HG03039 (cell line): Measurements from ENCODE around the gene EXOC3L4.
"Not testable (repeated sequence)": the region's sequence is repeated elsewhere in the genome, so short reads cannot be mapped to it uniquely, and the experiment has no call there.

ENCODE experiments used
- ATAC-seq: cut with Tn5 transposase; IDR thresholded peaks from one replicate; pipeline ENCODE4 v1.9.1; 2021; ENCODE audit warnings: mild to moderate bottlenecking, moderate library complexity; ENCODE audit not compliant: unreplicated experiment

Gene EXOC3L4

GRCh38 chr14:103094406-103095209 is at the start of gene EXOC3L4:
TSS of gene EXOC3L4 (plus strand) at chr14:103094725. CDS start at chr14:103100220, 5,495 bp downstream.
- ATAC-seq: no peak

- no peak for ATAC-seq
These were observed 49.1 kb upstream of the EXOC3L4 start for GRCh38 chr14:103045371-103045869.

- ATAC-seq: not testable (repeated sequence)
These were observed 47.1 kb upstream of the EXOC3L4 start for GRCh38 chr14:103047453-103047852.

GRCh38 chr14:103050935-103051334 is 43.6 kb upstream of the EXOC3L4 start:
- ATAC-seq: no peak

DNA sequence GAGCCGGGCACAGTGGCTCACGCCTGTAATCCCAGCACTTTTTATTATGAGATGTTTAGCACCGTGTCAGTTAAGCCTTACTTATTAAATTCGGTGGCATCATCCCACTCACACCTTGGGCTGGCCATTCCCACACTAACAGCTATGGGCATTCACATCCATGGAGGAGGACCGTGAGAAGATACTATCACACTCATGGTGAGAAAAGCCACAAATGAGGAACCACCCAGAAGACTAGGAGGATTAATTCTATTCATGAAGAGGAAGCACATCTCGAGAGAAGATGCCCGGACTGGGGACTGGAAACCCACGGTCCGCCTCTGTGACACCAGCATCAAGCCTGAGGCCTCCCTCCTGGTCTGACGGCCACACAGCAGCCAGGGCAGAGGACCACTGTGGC is 42.1 kb upstream of the EXOC3L4 start:
- no peak for ATAC-seq

GRCh38 chr14:103055695-103056094 is 38.8 kb upstream of the EXOC3L4 start:
- ATAC-seq: no peak

- ATAC-seq: no peak
These were observed 38.0 kb upstream of the EXOC3L4 start for GRCh38 chr14:103056322-103057027.

GRCh38 chr14:103057028-103057371 is 37.5 kb upstream of the EXOC3L4 start:
- ATAC-seq: no peak

DNA sequence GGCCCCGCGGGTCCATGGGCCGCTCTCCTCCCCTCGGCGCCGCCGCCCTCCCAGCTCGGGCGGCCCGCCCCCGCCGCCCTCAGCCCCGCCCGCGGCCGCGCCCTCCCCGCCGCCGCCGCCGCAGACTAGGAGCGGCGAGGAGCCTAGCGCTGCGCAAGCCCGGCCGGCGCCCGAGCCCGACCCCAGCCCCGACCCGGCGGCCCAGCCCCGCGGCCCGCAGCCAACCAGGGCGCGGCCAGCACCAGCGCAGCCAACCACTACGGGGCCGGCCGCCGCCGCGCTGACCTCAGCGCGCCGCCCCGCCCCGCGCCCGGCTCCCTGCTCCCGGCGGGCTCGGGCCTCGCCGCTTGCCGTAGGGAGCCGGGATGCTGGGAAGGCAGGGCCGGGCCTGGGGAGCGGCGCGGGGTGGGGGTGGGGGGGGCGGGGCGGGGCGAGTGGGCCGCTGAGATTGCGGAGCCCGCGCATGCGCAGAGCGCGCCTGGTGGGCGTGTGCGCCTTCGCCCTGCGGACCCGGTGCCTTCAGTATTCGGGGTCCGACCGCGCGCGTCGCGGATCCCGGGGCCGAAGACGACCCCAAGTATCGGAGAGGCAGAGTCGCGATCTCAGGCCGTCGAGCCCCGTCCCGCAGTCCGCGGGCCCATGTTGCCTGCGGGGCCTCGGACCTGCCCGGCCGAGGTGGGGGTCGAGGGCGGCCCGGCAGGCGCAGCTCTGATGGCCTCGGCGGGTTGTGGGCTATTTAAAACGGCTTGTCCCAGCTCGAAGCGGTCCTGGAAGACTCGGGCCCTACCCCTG is 37.0 kb upstream of the EXOC3L4 start, which contains the start of gene CDC42BPB:
Gene CDC42BPB, minus strand, starts transcription at position 178 of the 792 bp plus-strand sequence. CDS start 376 bp downstream, outside the sequence.
- ATAC-seq: peak; percentile 70

DNA sequence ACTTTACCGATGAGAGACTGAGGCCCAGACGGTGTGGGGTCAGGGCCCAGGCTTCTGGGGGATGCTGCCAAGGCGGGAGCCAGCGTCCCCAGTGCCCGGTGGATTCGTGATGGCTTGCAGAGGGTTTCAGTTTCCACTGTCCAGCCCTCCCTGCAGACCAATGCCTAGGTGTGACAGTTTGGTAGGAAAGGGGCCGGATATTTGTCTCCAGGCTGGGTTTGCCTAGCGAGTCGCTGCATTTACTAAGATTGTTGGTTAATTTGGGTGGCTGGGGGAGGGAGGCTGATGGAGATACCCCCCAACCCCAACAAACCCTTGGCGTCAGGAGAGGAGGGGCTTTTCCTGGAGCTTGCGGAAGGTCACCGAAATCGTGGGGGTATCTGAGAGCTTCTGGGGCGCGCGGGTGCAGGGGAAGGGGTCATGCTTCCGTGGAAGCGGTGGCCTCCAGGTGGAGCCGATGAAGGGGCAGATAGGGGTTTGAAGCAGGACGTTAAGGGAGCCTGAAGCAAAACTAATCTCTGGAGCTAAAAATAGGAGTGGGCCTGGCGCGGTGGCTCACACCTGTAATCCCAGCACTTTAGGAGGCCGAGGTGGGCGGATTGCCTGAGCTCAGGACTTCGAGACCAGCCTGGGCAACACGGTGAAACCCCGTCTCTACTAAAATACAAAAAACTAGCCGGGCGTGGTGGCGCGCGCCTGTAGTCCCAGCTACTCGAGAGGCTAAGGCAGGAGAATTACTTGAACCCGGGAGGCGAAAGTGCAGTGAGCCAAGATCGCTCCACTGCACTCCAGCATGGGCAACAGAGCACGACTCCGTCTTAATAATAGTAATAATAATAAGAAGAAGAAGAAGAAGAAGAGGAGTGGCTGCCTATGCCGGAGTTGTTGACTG is 36.1 kb upstream of the EXOC3L4 start:
- no peak for ATAC-seq

DNA sequence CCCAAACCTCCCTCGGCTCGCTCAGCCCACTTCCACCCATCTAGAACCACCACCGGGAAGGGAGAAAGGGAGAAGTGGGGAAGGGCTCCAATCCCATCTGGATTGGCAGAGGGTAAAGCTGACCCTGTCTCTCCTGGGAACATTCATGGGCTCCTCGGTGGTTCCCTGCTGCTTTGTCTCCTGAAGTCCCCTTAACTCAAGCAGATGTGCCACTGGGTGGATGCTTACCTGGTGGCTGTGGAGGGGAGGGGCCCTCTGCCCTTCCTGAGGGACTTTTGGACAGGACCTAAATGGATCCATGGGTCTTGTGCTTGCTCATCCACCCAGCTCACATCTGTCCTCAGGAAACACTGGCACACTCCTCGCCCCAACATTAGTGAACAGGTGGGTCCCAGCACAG is 35.0 kb upstream of the EXOC3L4 start:
- no peak for ATAC-seq

DNA sequence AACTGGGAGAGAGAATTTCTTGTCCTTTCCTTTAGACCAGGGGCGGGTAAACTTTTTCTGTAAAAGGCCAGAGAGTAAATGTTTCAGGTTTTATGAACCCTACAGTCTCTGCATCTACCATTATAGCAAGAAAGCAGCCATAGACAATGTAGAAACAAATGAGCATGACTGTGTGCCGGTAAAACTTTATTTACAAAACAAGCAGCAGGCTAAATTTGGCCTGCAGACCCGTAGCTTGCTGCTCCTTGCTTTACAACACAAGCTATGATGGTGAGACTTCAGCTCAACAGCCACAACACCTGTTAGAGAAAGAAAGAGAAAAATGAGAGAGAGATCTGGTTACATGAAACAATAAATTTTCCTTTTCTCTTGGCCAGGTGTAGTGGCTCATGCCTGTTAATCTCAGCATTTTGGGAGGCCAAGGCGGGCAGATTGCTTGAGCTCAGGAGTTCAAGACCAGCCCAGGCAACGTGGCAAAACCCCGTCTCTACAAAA is 33.0 kb upstream of the EXOC3L4 start:
- no peak for ATAC-seq

DNA sequence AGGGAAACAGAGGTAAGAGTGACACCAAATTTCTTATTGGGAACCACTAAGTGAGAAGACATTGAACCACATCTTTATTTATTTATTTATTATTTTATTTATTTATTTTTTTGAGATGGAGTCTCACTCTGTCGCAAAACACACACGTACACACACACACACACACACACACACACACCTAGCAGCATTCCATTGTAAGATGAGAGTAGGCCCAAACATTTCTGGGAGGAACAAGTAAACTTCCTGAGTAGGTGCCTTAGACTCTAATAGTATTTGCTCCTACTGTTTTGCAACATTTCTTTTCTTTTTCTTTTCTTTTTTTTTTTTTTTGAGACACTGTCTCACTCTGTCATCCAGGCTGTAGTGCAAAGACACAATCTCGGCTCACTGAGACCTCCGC is 30.1 kb upstream of the EXOC3L4 start:
- ATAC-seq: no peak

DNA sequence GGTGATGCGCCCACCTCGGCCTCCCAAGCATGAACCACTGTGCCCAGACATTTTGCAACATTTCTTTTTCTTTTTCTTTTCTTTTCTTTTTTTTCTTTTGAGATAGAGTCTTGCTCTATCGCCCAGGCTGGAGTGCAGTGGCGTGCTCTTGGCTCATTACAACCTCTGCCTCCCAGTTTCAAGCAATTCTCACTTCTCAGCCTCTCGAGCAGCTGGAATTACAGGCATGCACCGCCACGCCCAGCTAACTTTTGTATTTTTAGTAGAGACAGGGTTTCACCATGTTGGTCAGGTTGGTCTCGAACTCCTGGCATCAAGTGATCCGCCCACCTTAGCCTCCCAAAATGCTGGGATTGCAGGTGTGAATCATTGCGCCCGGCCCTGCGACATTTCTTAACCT is 29.5 kb upstream of the EXOC3L4 start:
- ATAC-seq: no peak

DNA sequence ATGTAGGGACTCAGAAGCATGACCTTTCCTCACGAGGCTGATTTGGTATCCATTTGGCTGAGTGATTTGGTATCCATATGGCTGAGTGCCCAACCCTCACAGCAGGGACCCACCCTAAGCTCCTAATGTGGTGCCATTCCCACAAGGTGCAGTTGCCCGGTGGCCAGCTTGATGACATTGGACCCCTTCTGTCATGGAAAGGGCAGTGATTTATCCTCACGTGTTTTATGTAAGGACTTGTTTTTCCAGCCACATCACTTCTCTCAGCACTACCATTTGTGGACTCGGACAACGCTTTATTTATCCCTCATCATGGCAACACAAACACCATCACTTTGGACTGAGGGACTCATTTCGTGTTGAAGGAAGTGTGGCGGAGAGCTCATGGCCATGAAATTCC is 28.7 kb upstream of the EXOC3L4 start:
- ATAC-seq: no peak

GRCh38 chr14:103066399-103066798 is 28.1 kb upstream of the EXOC3L4 start:
- no peak for ATAC-seq

DNA sequence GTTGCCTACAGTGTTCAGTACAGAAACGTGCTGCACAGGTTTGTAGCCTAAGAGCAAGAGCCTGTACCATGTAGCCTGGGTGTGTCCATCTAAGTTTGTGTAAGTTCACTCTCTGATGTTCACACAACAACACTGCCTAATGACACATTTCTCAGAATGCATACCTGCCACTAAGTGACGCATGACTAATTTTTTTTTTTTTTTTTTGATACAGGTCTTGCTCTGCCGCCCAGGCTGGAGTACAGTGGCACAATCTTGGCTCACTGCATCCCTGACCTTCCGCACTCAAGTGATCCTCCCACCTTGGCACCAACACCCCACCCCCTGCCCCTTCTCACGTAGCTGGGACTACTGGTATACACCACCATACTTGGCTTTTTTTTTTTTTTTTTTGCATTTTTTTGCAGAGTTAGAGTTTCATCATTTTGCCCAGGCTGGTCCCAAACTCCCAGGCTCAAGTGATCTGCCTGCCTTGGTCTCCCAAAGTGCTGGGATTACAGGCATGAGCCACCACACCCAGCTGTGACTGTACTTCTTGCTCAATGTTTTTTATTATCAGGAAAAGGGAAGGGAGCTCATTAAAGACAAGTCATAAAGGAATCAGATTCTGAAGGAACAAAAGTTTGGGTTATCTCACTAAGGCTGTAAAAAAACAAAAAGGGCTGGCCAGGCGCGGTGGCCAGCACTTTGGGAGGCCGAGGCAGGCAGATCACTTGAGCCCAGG is 27.1 kb upstream of the EXOC3L4 start:
- no peak for ATAC-seq

DNA sequence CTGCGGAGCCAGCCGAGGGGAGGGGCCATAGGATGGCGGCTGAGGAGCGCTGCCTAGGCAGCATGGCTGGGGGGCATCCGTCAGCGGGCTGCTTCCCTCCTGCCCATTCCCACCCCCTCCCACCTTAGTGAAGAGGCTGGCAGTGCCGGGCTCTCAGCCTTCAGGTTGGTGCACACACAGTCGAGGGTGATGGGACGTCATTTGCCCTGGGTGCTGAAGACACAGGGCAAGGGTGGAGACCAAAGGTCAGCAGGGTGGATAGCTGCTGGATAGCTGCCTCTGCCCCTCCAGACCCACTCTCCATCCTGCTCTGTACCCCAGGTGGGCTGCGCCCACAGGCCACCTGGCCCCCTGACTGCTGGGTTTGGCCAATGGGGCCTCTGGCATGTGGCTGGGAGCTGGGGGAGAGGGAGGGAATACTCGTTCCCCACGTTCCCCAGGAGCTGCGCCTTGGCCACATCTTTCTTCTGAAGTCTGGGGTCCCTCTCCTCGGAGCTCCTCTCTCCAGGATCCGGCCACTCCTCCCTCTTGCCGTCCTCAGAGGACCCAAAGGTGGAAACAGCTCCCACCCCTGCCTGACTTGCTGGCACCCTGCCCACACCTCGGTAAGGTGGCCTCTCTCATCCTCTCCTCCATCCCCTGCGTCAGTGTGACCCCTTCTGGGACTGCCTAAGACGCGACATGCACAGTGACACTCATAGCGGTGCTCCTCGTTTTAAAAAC is 26.0 kb upstream of the EXOC3L4 start:
- no peak for ATAC-seq
